Lower leg skin (tissue), 4 donors: ENCODE data around the gene ZFP69. TPM values are rescaled to one million over a fixed set of nuclear protein-coding genes. Genes with fewer than 3 reads are reported as not detected.

Experiments
- DNase-seq, 2 donors: peaks; one replicate each; pipeline ENCODE4 v3.0.0-alpha.2; 2019; ENCODE audit warnings: low spot score in 2 of 2
- H3K4me3 ChIP-seq: fragments of 200-600 bp; sonication (generic); 2 replicates; pipeline ENCODE4 v1.5.1; 2017; ENCODE audit warnings: mild to moderate bottlenecking, low read depth; ENCODE audit not compliant: poor library complexity, severe bottlenecking
- POLR2A ChIP-seq, 2 donors: fragments of 450-650 bp; IDR thresholded peaks; one replicate each; pipeline ENCODE4 v1.6.1; 2016 to 2017; ENCODE audit warnings: antibody characterized with exemption in 2 of 2, mild to moderate bottlenecking in 1 of 2, moderate library complexity in 1 of 2
- WGBS, 2 donors: methylation state at CpG; one replicate each; pipeline ENCODE4 v1.1.5; 2018; 5-methylcytosine and 5-hydroxymethylcytosine counted together
- intact Hi-C: fragments of 100-400 bp; cut with DNase I; formaldehyde crosslinking; loops from one replicate; pipeline ENCODE4 v1.15.0; 2023; ENCODE audit warnings: low total_unique reads
- total RNA-seq, 4 donors: library from RNA; depleted of rRNA; stranded (reverse); fragments of >200 nt; gene quantifications; one replicate each; pipeline ENCODE4 v1.1.0, GENCODE V29; 2016
- TF ChIP-seq, protein P1 (sequence below), 3 donors: fragments of 450-650 bp; IDR thresholded peaks; one replicate each; pipeline ENCODE4 v1.5.1; 2016; ENCODE audit warnings: antibody characterized with exemption in 3 of 3, mild to moderate bottlenecking in 3 of 3, moderate library complexity in 2 of 3

The ZFP69 gene
- total RNA-seq, result 1 to 10 TPM in 3 of 4 donors, under 1 TPM in 1; 0.88 to 3.1 (median 1.6) TPM

DNA sequence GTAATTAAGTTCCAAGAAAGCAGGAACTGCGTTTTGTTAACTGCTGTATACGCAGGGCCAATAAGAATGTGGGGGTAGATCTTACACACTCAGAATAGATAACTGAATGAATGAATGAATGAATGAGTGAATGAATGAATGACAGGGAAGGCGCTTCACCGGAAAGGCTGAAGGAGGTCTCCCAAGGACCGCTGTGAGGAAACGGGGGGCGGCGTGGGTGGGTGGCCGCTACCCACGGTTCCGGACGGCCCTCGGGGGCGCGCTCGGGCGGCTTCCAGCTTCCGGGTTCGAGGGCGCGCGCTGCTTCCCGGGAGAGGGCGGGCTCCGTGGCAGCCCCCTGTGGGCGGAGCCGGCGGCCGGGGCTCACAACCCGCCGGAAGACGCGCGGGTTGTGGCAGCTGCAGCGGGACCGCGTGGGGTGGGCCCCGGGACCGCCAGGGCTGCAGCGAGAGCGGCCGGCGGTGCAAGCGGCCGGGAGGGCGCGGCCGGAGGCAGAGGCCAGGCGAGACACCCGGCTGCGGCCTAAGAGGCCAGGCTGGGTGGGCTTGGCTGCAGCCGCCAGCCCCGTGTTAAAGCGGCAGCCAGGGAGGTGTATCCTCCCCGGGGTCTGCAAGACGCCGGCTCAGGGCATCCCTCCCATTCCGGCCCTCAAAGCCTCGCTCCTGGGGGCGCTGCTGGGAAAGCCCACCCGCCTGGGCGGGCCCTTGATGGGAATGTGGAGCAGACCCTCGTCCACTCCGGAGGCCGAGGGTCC lies at the start of gene ZFP69:
TSS of gene ZFP69 (plus strand) at position 367 of the 754 bp plus-strand sequence. CDS start 2,072 bp downstream, outside the sequence.
- H3K4me3 ChIP-seq, result peak within 1 kb of the TSS; percentile 70
- peak; percentile 27 to 90 for DNase-seq
- intact Hi-C loops, result no loop called here
- WGBS, 2 donors, result 0 to 1% methylated on average over 57 of the region's 65 CpGs
- no peak for TF ChIP-seq POLR2A (IDR thresholded peaks at IDR 0.05)
- TF ChIP-seq, protein P1, sequence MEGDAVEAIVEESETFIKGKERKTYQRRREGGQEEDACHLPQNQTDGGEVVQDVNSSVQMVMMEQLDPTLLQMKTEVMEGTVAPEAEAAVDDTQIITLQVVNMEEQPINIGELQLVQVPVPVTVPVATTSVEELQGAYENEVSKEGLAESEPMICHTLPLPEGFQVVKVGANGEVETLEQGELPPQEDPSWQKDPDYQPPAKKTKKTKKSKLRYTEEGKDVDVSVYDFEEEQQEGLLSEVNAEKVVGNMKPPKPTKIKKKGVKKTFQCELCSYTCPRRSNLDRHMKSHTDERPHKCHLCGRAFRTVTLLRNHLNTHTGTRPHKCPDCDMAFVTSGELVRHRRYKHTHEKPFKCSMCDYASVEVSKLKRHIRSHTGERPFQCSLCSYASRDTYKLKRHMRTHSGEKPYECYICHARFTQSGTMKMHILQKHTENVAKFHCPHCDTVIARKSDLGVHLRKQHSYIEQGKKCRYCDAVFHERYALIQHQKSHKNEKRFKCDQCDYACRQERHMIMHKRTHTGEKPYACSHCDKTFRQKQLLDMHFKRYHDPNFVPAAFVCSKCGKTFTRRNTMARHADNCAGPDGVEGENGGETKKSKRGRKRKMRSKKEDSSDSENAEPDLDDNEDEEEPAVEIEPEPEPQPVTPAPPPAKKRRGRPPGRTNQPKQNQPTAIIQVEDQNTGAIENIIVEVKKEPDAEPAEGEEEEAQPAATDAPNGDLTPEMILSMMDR (IDR thresholded peaks at IDR 0.05), result no peak

DNA sequence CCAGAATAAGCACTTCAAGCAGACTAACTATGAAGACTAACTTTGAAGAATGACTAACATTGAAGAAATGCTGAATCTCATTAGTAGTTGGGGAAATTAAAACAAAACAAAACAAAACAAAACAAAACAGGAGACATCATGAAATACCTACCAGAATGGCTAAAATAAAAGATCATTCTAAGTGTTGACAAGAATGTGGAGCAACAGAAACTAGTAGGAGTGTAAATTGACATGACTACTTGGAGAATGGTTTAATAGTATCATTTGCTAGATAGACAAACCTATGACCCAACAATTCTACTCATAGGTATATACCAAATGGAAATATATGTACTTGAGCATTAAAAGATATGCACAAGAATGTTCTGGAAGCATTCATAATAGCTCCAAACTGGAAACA lies 45.7 kb upstream of the ZFP69 start:
- DNase-seq, result no peak
- intact Hi-C loops, result no loop called here
- TF ChIP-seq, protein P1 (IDR thresholded peaks at IDR 0.05), result no peak
- no peak for TF ChIP-seq POLR2A (IDR thresholded peaks at IDR 0.05)
- no peak overlapping the region for H3K4me3 ChIP-seq

DNA sequence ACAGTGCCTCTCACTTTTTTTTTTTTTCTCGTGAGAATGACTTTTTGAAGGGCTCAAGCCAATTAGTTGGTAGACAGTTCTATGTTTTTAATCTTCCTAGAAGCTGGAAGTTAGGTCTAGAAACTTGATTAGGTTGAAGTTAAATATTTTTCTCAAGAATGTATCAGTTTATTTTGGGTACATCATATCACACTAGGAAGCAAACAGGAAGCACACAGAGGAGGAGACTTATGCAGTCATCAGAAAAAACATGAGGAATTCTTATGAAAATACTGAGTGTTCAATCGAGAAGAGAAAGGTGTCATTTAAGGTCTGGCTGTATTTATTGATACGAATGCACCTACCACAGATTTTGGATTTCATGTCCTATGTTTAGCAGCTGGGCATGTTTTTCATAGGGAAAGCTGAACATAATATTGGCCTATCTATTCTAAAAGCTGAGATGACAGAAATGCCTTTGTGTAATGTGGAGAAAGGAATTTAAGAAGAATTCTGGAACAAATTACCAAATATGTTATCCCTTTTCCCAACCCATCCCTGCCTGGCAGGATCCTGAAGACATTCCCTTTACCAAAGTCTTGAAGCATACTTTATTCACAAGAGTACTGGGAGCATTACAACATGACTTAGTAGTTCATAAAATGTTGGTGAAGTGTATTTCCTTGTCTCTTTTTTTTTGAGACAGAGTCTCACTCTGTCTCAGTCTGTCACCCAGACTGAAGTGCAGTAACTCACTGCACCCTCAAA lies 44.3 kb upstream of the ZFP69 start:
- 62 to 63% methylated on average over 3 of the region's 3 CpGs for WGBS, 2 donors
- no peak for DNase-seq
- TF ChIP-seq POLR2A (IDR thresholded peaks at IDR 0.05), result no peak
- TF ChIP-seq, protein P1 (IDR thresholded peaks at IDR 0.05), result no peak

DNA sequence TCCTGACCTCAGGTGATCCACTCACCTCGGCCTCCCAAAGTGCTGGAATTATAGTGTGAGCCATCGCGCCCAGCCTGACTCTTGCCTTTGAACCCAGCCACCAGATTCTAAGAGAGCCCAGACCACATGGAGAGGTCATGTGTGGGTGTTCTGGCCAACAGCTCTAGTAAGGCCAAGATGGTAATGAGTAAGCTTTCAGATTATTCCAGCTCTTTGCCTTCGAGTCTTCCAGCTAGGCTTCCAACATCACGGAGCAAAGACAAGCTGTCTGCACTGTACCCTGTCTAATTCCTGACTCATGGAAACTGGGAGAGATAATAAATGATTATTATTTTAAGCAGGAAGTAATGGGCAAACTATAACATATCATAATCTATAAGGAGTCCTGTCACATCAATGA lies 41.6 kb upstream of the ZFP69 start:
- H3K4me3 ChIP-seq, result no peak overlapping the region
- intact Hi-C loops, result no loop called here
- DNase-seq, result no peak
- TF ChIP-seq POLR2A (IDR thresholded peaks at IDR 0.05), result no peak
- TF ChIP-seq, protein P1 (IDR thresholded peaks at IDR 0.05), result no peak
- 82 to 90% methylated on average over 5 of the region's 5 CpGs for WGBS, 2 donors

More for the DNA sequence above, 44.3 kb upstream of the ZFP69 start:
- H3K4me3 ChIP-seq, result no peak overlapping the region
- intact Hi-C loops, result no loop called here

DNA sequence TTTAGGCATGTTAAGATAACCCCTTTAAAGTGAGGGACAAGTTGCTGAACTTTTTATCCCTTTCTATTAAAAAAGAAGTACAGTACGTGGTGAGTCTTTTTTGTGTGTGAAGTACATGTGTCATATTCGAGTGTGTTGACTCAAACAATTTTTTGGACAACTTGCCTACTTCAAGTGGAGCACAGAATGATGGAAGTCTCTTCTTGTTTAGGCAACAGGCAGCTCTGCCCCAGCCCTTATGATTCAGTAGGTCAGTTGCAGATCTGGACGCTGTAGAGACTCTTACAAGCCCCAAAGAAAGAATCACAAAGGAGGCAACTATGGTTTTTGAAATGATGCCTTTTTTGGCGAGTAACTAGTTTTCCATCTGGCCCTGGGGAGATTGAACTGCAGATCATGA lies 41.2 kb upstream of the ZFP69 start:
- DNase-seq, result no peak
- 77 to 90% methylated on average over 4 of the region's 4 CpGs for WGBS, 2 donors
- TF ChIP-seq POLR2A (IDR thresholded peaks at IDR 0.05), result no peak
- TF ChIP-seq, protein P1 (IDR thresholded peaks at IDR 0.05), result no peak
- no peak overlapping the region for H3K4me3 ChIP-seq
- intact Hi-C loops, result no loop called here
